Activated T-helper 1 cell treated with anti-CD3 and anti-CD28 coated beads, Interleukin-12 subunit alpha, Interleukin-12 subunit beta, Interleukin-2, Interleukin-4 antibody, amounts not matched to agents 30 ng/mL and 10 ng/mL and 1 ng/mL, durations not matched to agents 14 hours and 24 hours and 36 hours (primary cell): ENCODE measurements around the gene REEP3. TPM values are rescaled to one million over a fixed set of nuclear protein-coding genes. Genes with fewer than 3 reads are reported as not detected.
"Not testable (repeated sequence)": the region's sequence is repeated elsewhere in the genome, so short reads cannot be mapped to it uniquely, and the experiment has no call there.

ENCODE experiments used
- DNase-seq: peaks from one replicate; pipeline ENCODE4 v3.0.0; 2021; ENCODE audit warnings: low spot score
- H3K27ac Mint-ChIP-seq: one replicate; pipeline ENCODE4 v1.8.0; 2021; ENCODE audit warnings: mild to moderate bottlenecking, mixed read lengths
- H3K27me3 Mint-ChIP-seq: one replicate; pipeline ENCODE4 v1.8.0; 2022; ENCODE audit warnings: mild to moderate bottlenecking, moderate library complexity, mixed read lengths; ENCODE audit not compliant: insufficient read depth
- H3K36me3 Mint-ChIP-seq: one replicate; pipeline ENCODE4 v1.8.0; 2021; ENCODE audit warnings: low read depth, mixed read lengths
- H3K4me1 Mint-ChIP-seq: one replicate; pipeline ENCODE4 v1.8.0; 2021; ENCODE audit warnings: low read depth, mixed read lengths
- H3K4me3 Mint-ChIP-seq: one replicate; pipeline ENCODE4 v1.8.0; 2021; ENCODE audit warnings: mild to moderate bottlenecking, moderate library complexity, mixed read lengths
- H3K9me3 Mint-ChIP-seq: one replicate; pipeline ENCODE4 v1.8.0; 2021; ENCODE audit warnings: mixed read lengths
- intact Hi-C: fragments of 100-400 bp; cut with micrococcal nuclease; formaldehyde crosslinking; loops from one replicate; pipeline ENCODE4 v1.15.1; 2024
- total RNA-seq: library from RNA; stranded (reverse); gene quantifications from 2 replicates; pipeline ENCODE4 v1.2.3, GENCODE V29; 2022

The REEP3 gene
- total RNA-seq, result 28.2 and 30.0 TPM in 2 replicates

- DNase-seq, result peak; percentile 42
- Mint-ChIP-seq H3K4me1 (peaks cover 71% of the 10 kb centered on the region), H3K4me3 (peak within 1 kb of the TSS; percentile 88), H3K9me3 (no peaks in the 10 kb centered on the region), H3K27ac (peak within 1 kb of the TSS; percentile 88), H3K36me3 (peaks cover 12% of the 10 kb centered on the region), H3K27me3 (no peaks in the 10 kb centered on the region)
- intact Hi-C loops, result loop anchor here (2.0 to 5.0 kb wide), 6 partner anchors 52 to 703 kb away; partner anchors contain the start of genes EGR2 and JMJD1C
Measured at GRCh38 chr10:63520500-63521415, at the start of gene REEP3. TSS of gene REEP3 (plus strand) at chr10:63521401. CDS start at chr10:63521546, 145 bp downstream.

GRCh38 chr10:63474488-63474887 is 46.7 kb upstream of the REEP3 start:
- Mint-ChIP-seq H3K36me3 (no peaks in the 10 kb centered on the region), H3K4me3 (no peak overlapping the region), H3K9me3 (no peaks in the 10 kb centered on the region), H3K27me3 (no peaks in the 10 kb centered on the region), H3K27ac (no peak overlapping the region), H3K4me1 (no peaks in the 10 kb centered on the region)
- intact Hi-C loops, result no loop called here
- DNase-seq, result no peak

GRCh38 chr10:63477927-63478326 is 43.3 kb upstream of the REEP3 start:
- H3K4me3 Mint-ChIP-seq, result no peak overlapping the region
- no peaks in the 10 kb centered on the region for H3K4me1 Mint-ChIP-seq
- intact Hi-C loops, result no loop called here
- no peak for DNase-seq
- H3K27me3 Mint-ChIP-seq, result no peaks in the 10 kb centered on the region
- no peaks in the 10 kb centered on the region for H3K9me3 Mint-ChIP-seq
- H3K27ac Mint-ChIP-seq, result no peak overlapping the region
- no peaks in the 10 kb centered on the region for H3K36me3 Mint-ChIP-seq

- Mint-ChIP-seq H3K9me3 (no peaks in the 10 kb centered on the region), H3K36me3 (no peaks in the 10 kb centered on the region), H3K27me3 (no peaks in the 10 kb centered on the region), H3K27ac (no peak overlapping the region), H3K4me3 (no peak overlapping the region), H3K4me1 (no peaks in the 10 kb centered on the region)
- intact Hi-C loops, result no loop called here
- DNase-seq, result no peak
Measured at GRCh38 chr10:63478564-63478963, 42.6 kb upstream of the REEP3 start.

GRCh38 chr10:63480237-63480636 is 41.0 kb upstream of the REEP3 start:
- no peaks in the 10 kb centered on the region for H3K36me3 Mint-ChIP-seq
- H3K27ac Mint-ChIP-seq, result no peak overlapping the region
- intact Hi-C loops, result no loop called here
- H3K9me3 Mint-ChIP-seq, result no peaks in the 10 kb centered on the region
- no peak for DNase-seq
- H3K4me1 Mint-ChIP-seq, result no peaks in the 10 kb centered on the region
- H3K4me3 Mint-ChIP-seq, result no peak overlapping the region
- H3K27me3 Mint-ChIP-seq, result no peaks in the 10 kb centered on the region

- intact Hi-C loops, result no loop called here
- Mint-ChIP-seq H3K36me3 (no peaks in the 10 kb centered on the region), H3K27me3 (no peaks in the 10 kb centered on the region), H3K27ac (no peak overlapping the region), H3K4me3 (no peak overlapping the region), H3K9me3 (no peaks in the 10 kb centered on the region), H3K4me1 (no peaks in the 10 kb centered on the region)
- DNase-seq, result no peak
Measured at GRCh38 chr10:63481815-63482421, 39.3 kb upstream of the REEP3 start.

GRCh38 chr10:63483983-63484382 is 37.2 kb upstream of the REEP3 start:
- Mint-ChIP-seq H3K27ac (no peak overlapping the region), H3K27me3 (no peaks in the 10 kb centered on the region), H3K9me3 (no peaks in the 10 kb centered on the region), H3K4me1 (no peaks in the 10 kb centered on the region), H3K36me3 (no peaks in the 10 kb centered on the region), H3K4me3 (no peak overlapping the region)
- DNase-seq, result no peak
- intact Hi-C loops, result no loop called here

- Mint-ChIP-seq H3K4me3 (no peak overlapping the region), H3K9me3 (no peaks in the 10 kb centered on the region), H3K4me1 (peaks cover 7% of the 10 kb centered on the region), H3K36me3 (no peaks in the 10 kb centered on the region), H3K27me3 (no peaks in the 10 kb centered on the region), H3K27ac (no peak overlapping the region)
- no peak for DNase-seq
- intact Hi-C loops, result no loop called here
Measured at GRCh38 chr10:63487990-63488389, 33.2 kb upstream of the REEP3 start.

GRCh38 chr10:63489838-63490237 is 31.4 kb upstream of the REEP3 start:
- DNase-seq, result no peak
- H3K36me3 Mint-ChIP-seq, result no peaks in the 10 kb centered on the region
- no peaks in the 10 kb centered on the region for H3K27me3 Mint-ChIP-seq
- H3K4me3 Mint-ChIP-seq, result no peak overlapping the region
- peaks cover 7% of the 10 kb centered on the region for H3K4me1 Mint-ChIP-seq
- no peak overlapping the region for H3K27ac Mint-ChIP-seq
- intact Hi-C loops, result no loop called here
- H3K9me3 Mint-ChIP-seq, result no peaks in the 10 kb centered on the region

GRCh38 chr10:63491588-63492316 is 29.4 kb upstream of the REEP3 start:
- no peaks in the 10 kb centered on the region for H3K9me3 Mint-ChIP-seq
- no peak for DNase-seq
- intact Hi-C loops, result no loop called here
- H3K27me3 Mint-ChIP-seq, result no peaks in the 10 kb centered on the region
- peaks cover 5% of the 10 kb centered on the region for H3K36me3 Mint-ChIP-seq
- no peak overlapping the region for H3K4me3 Mint-ChIP-seq
- peaks cover 7% of the 10 kb centered on the region for H3K4me1 Mint-ChIP-seq
- no peak overlapping the region for H3K27ac Mint-ChIP-seq

GRCh38 chr10:63492317-63492690 is 28.9 kb upstream of the REEP3 start:
- H3K4me3 Mint-ChIP-seq, H3K36me3 Mint-ChIP-seq, DNase-seq, H3K27me3 Mint-ChIP-seq, H3K9me3 Mint-ChIP-seq, H3K27ac Mint-ChIP-seq, intact Hi-C loops, H3K4me1 Mint-ChIP-seq: not testable (repeated sequence)

- H3K27ac Mint-ChIP-seq, result no peak overlapping the region
- intact Hi-C loops, result no loop called here
- H3K4me1 Mint-ChIP-seq, result peaks cover 7% of the 10 kb centered on the region
Measured at GRCh38 chr10:63493004-63493403, 28.2 kb upstream of the REEP3 start.

GRCh38 chr10:63494951-63495350 is 26.2 kb upstream of the REEP3 start:
- Mint-ChIP-seq H3K36me3 (peaks cover 6% of the 10 kb centered on the region), H3K27ac (no peak overlapping the region), H3K4me3 (no peak overlapping the region), H3K4me1 (peaks cover 7% of the 10 kb centered on the region), H3K27me3 (no peaks in the 10 kb centered on the region), H3K9me3 (no peaks in the 10 kb centered on the region)
- intact Hi-C loops, result no loop called here
- DNase-seq, result no peak

More at GRCh38 chr10:63493004-63493403, 28.2 kb upstream of the REEP3 start:
- H3K36me3 Mint-ChIP-seq, result peaks cover 6% of the 10 kb centered on the region
- no peak overlapping the region for H3K4me3 Mint-ChIP-seq
- DNase-seq, result no peak
- H3K27me3 Mint-ChIP-seq, result no peaks in the 10 kb centered on the region
- no peaks in the 10 kb centered on the region for H3K9me3 Mint-ChIP-seq
